Thoracic aorta (tissue), 2 donors: Measurements from ENCODE around the gene ATP6V1E1. TPM values are rescaled to one million over a fixed set of nuclear protein-coding genes. Genes with fewer than 3 reads are reported as not detected.

Experiments used
- ATAC-seq: fragments of 150-250 bp; one replicate; pipeline ENCODE4 v1.8.0; 2017; ENCODE audit warnings: low read depth; ENCODE audit not compliant: insufficient number of reproducible peaks, low FRiP score
- DNase-seq: peaks from one replicate; pipeline ENCODE4 v3.0.0-alpha.2; 2020; ENCODE audit warnings: low spot score
- H3K27ac ChIP-seq, 2 donors: fragments of 200-600 bp; sonication (generic); 1 replicate in 1 of 2; 2 replicates in 1 of 2; pipeline ENCODE4 v1.5.1; 2016; ENCODE audit warnings: mild to moderate bottlenecking in 2 of 2, moderate library complexity in 2 of 2
- H3K27me3 ChIP-seq: fragments of 200-600 bp; sonication (generic); replicated peaks from 2 replicates; pipeline ENCODE4 v1.6.0; 2016; ENCODE audit warnings: mild to moderate bottlenecking; ENCODE audit not compliant: insufficient read depth
- H3K36me3 ChIP-seq: fragments of 200-600 bp; sonication (generic); one replicate; pipeline ENCODE4 v1.5.1; 2016
- H3K4me1 ChIP-seq, 2 donors: fragments of 200-600 bp; sonication (generic); 1 replicate in 1 of 2; 2 replicates in 1 of 2; pipeline versions ENCODE4 v1.5.1 to v1.6.0; 2016; ENCODE audit warnings: low read depth in 2 of 2, mild to moderate bottlenecking in 1 of 2; ENCODE audit not compliant: control insufficient read depth in 1 of 2
- H3K4me3 ChIP-seq: fragments of 200-600 bp; sonication (generic); 2 replicates; pipeline ENCODE4 v1.5.1; 2016; ENCODE audit warnings: mild to moderate bottlenecking
- H3K9me3 ChIP-seq: fragments of 200-600 bp; sonication (generic); 2 replicates; pipeline ENCODE4 v1.5.1; 2016
- total RNA-seq, 2 donors: library from RNA; depleted of rRNA; stranded (reverse); fragments of >200 nt; gene quantifications; one replicate each; pipeline versions ENCODE4 v1.1.0 to v1.2.3, GENCODE V29; 2016
- TF ChIP-seq, protein P1 (sequence below): fragments of 200-600 bp; sonication (generic); IDR thresholded peaks from one replicate; pipeline ENCODE4 v1.5.1; 2019; ENCODE audit warnings: antibody characterized with exemption

The ATP6V1E1 gene
- total RNA-seq, 2 donors from 2014 or later = 102 to 124 TPM

GRCh38 chr22:17603668-17604067 lies 24.9 kb downstream of the ATP6V1E1 start:
- H3K4me3 ChIP-seq = no peak overlapping the region
- H3K9me3 ChIP-seq = no peaks in the 10 kb centered on the region
- no peak overlapping the region for H3K27ac ChIP-seq
- peaks cover 30% of the 10 kb centered on the region for H3K36me3 ChIP-seq
- no peak for ATAC-seq
- no peaks in the 10 kb centered on the region for H3K4me1 ChIP-seq
- TF ChIP-seq, protein P1, sequence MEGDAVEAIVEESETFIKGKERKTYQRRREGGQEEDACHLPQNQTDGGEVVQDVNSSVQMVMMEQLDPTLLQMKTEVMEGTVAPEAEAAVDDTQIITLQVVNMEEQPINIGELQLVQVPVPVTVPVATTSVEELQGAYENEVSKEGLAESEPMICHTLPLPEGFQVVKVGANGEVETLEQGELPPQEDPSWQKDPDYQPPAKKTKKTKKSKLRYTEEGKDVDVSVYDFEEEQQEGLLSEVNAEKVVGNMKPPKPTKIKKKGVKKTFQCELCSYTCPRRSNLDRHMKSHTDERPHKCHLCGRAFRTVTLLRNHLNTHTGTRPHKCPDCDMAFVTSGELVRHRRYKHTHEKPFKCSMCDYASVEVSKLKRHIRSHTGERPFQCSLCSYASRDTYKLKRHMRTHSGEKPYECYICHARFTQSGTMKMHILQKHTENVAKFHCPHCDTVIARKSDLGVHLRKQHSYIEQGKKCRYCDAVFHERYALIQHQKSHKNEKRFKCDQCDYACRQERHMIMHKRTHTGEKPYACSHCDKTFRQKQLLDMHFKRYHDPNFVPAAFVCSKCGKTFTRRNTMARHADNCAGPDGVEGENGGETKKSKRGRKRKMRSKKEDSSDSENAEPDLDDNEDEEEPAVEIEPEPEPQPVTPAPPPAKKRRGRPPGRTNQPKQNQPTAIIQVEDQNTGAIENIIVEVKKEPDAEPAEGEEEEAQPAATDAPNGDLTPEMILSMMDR = no peak
- DNase-seq = no peak
- H3K27me3 ChIP-seq = no peaks in the 10 kb centered on the region

- TF ChIP-seq, protein P1 = no peak
- Histone ChIP-seq H3K27ac (no peak overlapping the region), H3K9me3 (no peaks in the 10 kb centered on the region), H3K4me1 (no peaks in the 10 kb centered on the region), H3K4me3 (no peak overlapping the region), H3K36me3 (peaks cover 37% of the 10 kb centered on the region), H3K27me3 (no peaks in the 10 kb centered on the region)
- ATAC-seq = no peak
- DNase-seq = no peak
Observed at GRCh38 chr22:17601031-17601430, 27.5 kb downstream of the ATP6V1E1 start.

- Histone ChIP-seq H3K4me3 (no peak overlapping the region), H3K27ac (no peak overlapping the region), H3K9me3 (no peaks in the 10 kb centered on the region), H3K27me3 (no peaks in the 10 kb centered on the region), H3K4me1 (no peaks in the 10 kb centered on the region), H3K36me3 (peaks cover 49% of the 10 kb centered on the region)
- DNase-seq (no peak), ATAC-seq (no peak)
- TF ChIP-seq, protein P1 = no peak
Observed at GRCh38 chr22:17598318-17598717, 30.2 kb downstream of the ATP6V1E1 start.

DNA sequence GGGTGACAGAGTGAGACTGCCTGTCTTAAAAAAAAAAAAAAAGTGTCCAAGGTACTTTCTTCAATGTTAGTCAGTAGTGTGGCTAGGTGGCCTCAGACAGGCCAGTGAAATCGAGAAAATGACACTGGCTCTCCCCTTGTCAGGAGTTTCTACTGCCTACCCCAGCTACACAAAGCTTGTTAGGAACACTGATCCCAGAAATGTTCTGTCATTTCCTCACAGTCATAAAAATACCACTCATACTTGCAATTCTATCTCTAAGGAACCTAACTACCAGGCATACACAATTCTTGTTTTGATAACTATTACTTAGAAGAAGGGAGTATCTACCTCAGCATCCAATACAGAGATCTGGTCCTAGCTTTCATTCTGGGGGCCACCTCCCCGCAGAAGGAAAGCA lies 31.3 kb downstream of the ATP6V1E1 start:
- no peak overlapping the region for H3K4me3 ChIP-seq
- no peaks in the 10 kb centered on the region for H3K27me3 ChIP-seq
- no peak for DNase-seq
- H3K4me1 ChIP-seq = no peaks in the 10 kb centered on the region
- no peak overlapping the region for H3K27ac ChIP-seq
- H3K36me3 ChIP-seq = peaks cover 59% of the 10 kb centered on the region
- ATAC-seq = no peak
- TF ChIP-seq, protein P1 = no peak
- no peaks in the 10 kb centered on the region for H3K9me3 ChIP-seq

GRCh38 chr22:17596226-17596625 lies 32.3 kb downstream of the ATP6V1E1 start:
- no peak for ATAC-seq
- Histone ChIP-seq H3K27ac (no peak overlapping the region), H3K9me3 (no peaks in the 10 kb centered on the region), H3K4me3 (no peak overlapping the region), H3K27me3 (no peaks in the 10 kb centered on the region), H3K36me3 (peaks cover 61% of the 10 kb centered on the region), H3K4me1 (no peaks in the 10 kb centered on the region)
- DNase-seq = no peak
- TF ChIP-seq, protein P1 = no peak
